D341Med (cell line): Measurements from ENCODE around the gene PANX1.
A peak's percentile ranks its signal among the peaks of the same experiment; 100 is the strongest.
"Not testable (repeated sequence)": the region's sequence is repeated elsewhere in the genome, so short reads cannot be mapped to it uniquely, and the experiment has no call there.

Source experiments
- DNase-seq: peaks from one replicate; pipeline ENCODE4 v3.0.0; 2012; ENCODE audit warnings: low spot score

PANX1 gene

GRCh38 chr11:94150056-94150455 lies 21.4 kb downstream of the PANX1 start:
- DNase-seq, result no peak

- DNase-seq, result no peak
Observed at GRCh38 chr11:94150704-94151685, 22.4 kb downstream of the PANX1 start.

GRCh38 chr11:94151903-94152677 lies 23.4 kb downstream of the PANX1 start:
- DNase-seq, result no peak

- no peak for DNase-seq
Observed at GRCh38 chr11:94152678-94153065, 24.0 kb downstream of the PANX1 start.

GRCh38 chr11:94153320-94153719 lies 24.7 kb downstream of the PANX1 start:
- DNase-seq, result no peak

GRCh38 chr11:94154095-94154856 lies 25.6 kb downstream of the PANX1 start:
- no peak for DNase-seq

GRCh38 chr11:94157339-94157738 lies 28.7 kb downstream of the PANX1 start:
- not testable (repeated sequence) for DNase-seq

- no peak for DNase-seq
Observed at GRCh38 chr11:94168882-94169281, 40.2 kb downstream of the PANX1 start.

GRCh38 chr11:94169516-94169915 lies 40.9 kb downstream of the PANX1 start:
- DNase-seq, result no peak

GRCh38 chr11:94169930-94170545 lies 41.4 kb downstream of the PANX1 start:
- no peak for DNase-seq

- DNase-seq, result no peak
Observed at GRCh38 chr11:94170953-94171352, 42.3 kb downstream of the PANX1 start.

GRCh38 chr11:94171693-94172440 lies 43.2 kb downstream of the PANX1 start:
- DNase-seq, result peak; percentile 38

- DNase-seq, result no peak
Observed at GRCh38 chr11:94175535-94175934, 46.9 kb downstream of the PANX1 start.

GRCh38 chr11:94178331-94178730 lies 49.7 kb downstream of the PANX1 start:
- DNase-seq, result no peak

GRCh38 chr11:94179696-94180095 lies 51.1 kb downstream of the PANX1 start:
- DNase-seq, result no peak

- DNase-seq, result no peak
Observed at GRCh38 chr11:94181526-94181925, 52.9 kb downstream of the PANX1 start.

GRCh38 chr11:94181943-94182342 lies 53.3 kb downstream of the PANX1 start:
- DNase-seq, result no peak

- DNase-seq, result no peak
Observed at GRCh38 chr11:94183251-94183885, 54.7 kb downstream of the PANX1 start.

- peak; percentile 73 for DNase-seq
Observed at GRCh38 chr11:94183886-94184264, 55.2 kb downstream of the PANX1 start.

- no peak for DNase-seq
Observed at GRCh38 chr11:94184362-94184761, 55.7 kb downstream of the PANX1 start.

- no peak for DNase-seq
Observed at GRCh38 chr11:94184846-94185245, 56.2 kb downstream of the PANX1 start.
